GM12878 (cell line): ENCODE measurements around the gene LITAF. TPM values are rescaled to one million over a fixed set of nuclear protein-coding genes. Genes with fewer than 3 reads are reported as not detected.

Experiments
- ATAC-seq: fragments of 200-7000 bp; cut with Tn5 transposase; 3 replicates; pipeline ENCODE4 v1.9.1; 2020; ENCODE audit warnings: mild to moderate bottlenecking, moderate library complexity
- BruUV-seq: library from RNA; stranded (reverse); fragments of 400-500 nt; replicated peaks from 2 replicates; lab custom pipeline; 2021; lab: Mats Ljungman, UMichigan
- CTCF ChIA-PET: fragments of 300-600 bp; sonication (Branson Sonifier 250); formaldehyde crosslinking; extraction: SDS; loops from one replicate; lab custom pipeline; 2021; ENCODE audit warnings: inconsistent platforms; lab: Yijun Ruan, JAX
- POLR2A ChIA-PET: fragments of 350-600 bp; formaldehyde crosslinking; extraction: SDS; loops from one replicate; lab custom pipeline; 2021; ENCODE audit warnings: inconsistent platforms; lab: Charles Lee
- RAD21 ChIA-PET: fragments of 300-600 bp; sonication (Branson Sonifier 250); formaldehyde crosslinking; loops from one replicate; lab custom pipeline; 2023; ENCODE audit warnings: antibody characterized with exemption; ENCODE audit not compliant: unreplicated experiment; lab: Charles Lee
- SMC1A ChIA-PET: fragments of 300-600 bp; sonication (Branson Sonifier 250); formaldehyde crosslinking; loops from one replicate; lab custom pipeline; 2023; ENCODE audit not compliant: unreplicated experiment, uncharacterized antibody; lab: Charles Lee
- DNase-seq: peaks from one replicate; pipeline ENCODE4 v3.0.0-alpha.2; 2011; ENCODE audit warnings: low read depth, low spot score
- FAIRE-seq: peaks from 3 replicates; lab custom pipeline; 2011; peaks lifted over from hg19 to GRCh38; lab: Jason Lieb, UNC
- H2AFZ ChIP-seq: 2 replicates; pipeline ENCODE4 v1.6.0; 2011; ENCODE audit warnings: low read depth, low read length, control low read depth; ENCODE audit not compliant: control insufficient read depth
- H3K27ac ChIP-seq: 2 replicates; pipeline ENCODE4 v1.5.1; 2011; ENCODE audit warnings: control low read depth; ENCODE audit not compliant: control insufficient read depth, insufficient read depth
- H3K27me3 ChIP-seq, 2 experiments: replicated peaks in 1 of 2; 2 replicates each; pipeline versions ENCODE4 v1.6.0 to v1.6.1; 2011; ENCODE audit warnings: low read length in 1 of 2; ENCODE audit not compliant: control insufficient read depth in 2 of 2, insufficient read depth in 2 of 2
- H3K36me3 ChIP-seq, 2 experiments: 2 replicates each; pipeline ENCODE4 v1.5.1; 2011; ENCODE audit warnings: low read length in 1 of 2; ENCODE audit not compliant: control insufficient read depth in 2 of 2, insufficient read depth in 2 of 2
- H3K4me1 ChIP-seq: 2 replicates; pipeline ENCODE4 v1.6.1; 2011; ENCODE audit warnings: mild to moderate bottlenecking, low read length, moderate library complexity, mixed read lengths; ENCODE audit not compliant: control insufficient read depth, insufficient read depth
- H3K4me2 ChIP-seq: 2 replicates; pipeline ENCODE4 v1.6.0; 2011; ENCODE audit warnings: control low read depth; ENCODE audit not compliant: control insufficient read depth, insufficient read depth
- H3K4me3 ChIP-seq: fragments of 200-600 bp; sonication (generic); 2 replicates; pipeline ENCODE4 v1.5.1; 2016
- H3K79me2 ChIP-seq: 2 replicates; pipeline ENCODE4 v1.6.0; 2011; ENCODE audit warnings: low read length; ENCODE audit not compliant: control insufficient read depth, insufficient read depth
- H3K9ac ChIP-seq: 2 replicates; pipeline ENCODE4 v1.8.0; 2011; ENCODE audit warnings: low read length, control low read depth, mixed read lengths; ENCODE audit not compliant: control insufficient read depth, insufficient read depth
- H3K9me3 ChIP-seq: replicated peaks from 3 replicates; pipeline ENCODE4 v1.5.1; 2011; ENCODE audit warnings: mild to moderate bottlenecking, low read length; ENCODE audit not compliant: control insufficient read depth, insufficient read depth
- H4K20me1 ChIP-seq: 2 replicates; pipeline ENCODE4 v1.6.0; 2011; ENCODE audit not compliant: control insufficient read depth, insufficient read depth
- CBX3 ChIP-seq: fragments of 200-600 bp; sonication (generic); IDR thresholded peaks from 2 replicates; pipeline ENCODE4 v1.6.1; 2016; ENCODE audit warnings: low read depth, borderline replicate concordance
- CBX5 ChIP-seq: sonication (generic); IDR thresholded peaks from 2 replicates; pipeline ENCODE4 v1.6.1; 2016; ENCODE audit warnings: low read depth, moderate library complexity, mild to moderate bottlenecking, inconsistent platforms
- CTCF ChIP-seq, 3 experiments: IDR thresholded peaks in 2 of 3; conservative IDR thresholded peaks in 1 of 3; 2 replicates each; pipeline ENCODE4 v1.5.1; 2011; ENCODE audit warnings: low read depth in 3 of 3, low read length in 3 of 3, mild to moderate bottlenecking in 3 of 3, control low read depth in 2 of 3, moderate library complexity in 2 of 3, inconsistent platforms in 1 of 3, mixed read lengths in 1 of 3; ENCODE audit not compliant: control insufficient read depth in 2 of 3, insufficient read depth in 1 of 3; ENCODE audit errors: extremely low read depth in 1 of 3
- ZSCAN29 ChIP-seq: fragments of 450-650 bp; IDR thresholded peaks from 2 replicates; pipeline ENCODE4 v1.6.1; 2017; ENCODE audit warnings: mild to moderate bottlenecking, moderate library complexity
- WGBS: methylation state at CpG from one replicate; pipeline ENCODE4 v1.1.6; 2016; ENCODE audit warnings: low lambda C conversion rate; ENCODE audit not compliant: insufficient replicate concordance, insufficient coverage; ENCODE audit errors: missing lambda C conversion rate; 5-methylcytosine and 5-hydroxymethylcytosine counted together
- in situ Hi-C: fragments of 300-500 bp; cut with MboI; formaldehyde crosslinking; loops from 9 replicates; pipeline ENCODE4 v1.14.3; 2018; ENCODE audit warnings: mixed read lengths
- intact Hi-C: fragments of 100-400 bp; cut with micrococcal nuclease; formaldehyde crosslinking; loops from one replicate; pipeline ENCODE4 v1.14.2; 2022; ENCODE audit not compliant: unreplicated experiment
- polyA plus RNA-seq, 11 experiments: library from polyadenylated mRNA; depleted of rRNA in 4 of 11; unstranded in 6 of 11; stranded (reverse) in 5 of 11; fragments of >200 nt; fragmentation: Nextera tagmentation in 4 of 11; fragmentation: Illumina TruSeq in 1 of 11; extraction: Ambion mirVana in 4 of 11; extraction: Trizol in 1 of 11; gene quantifications; 1 replicate in 1 of 11; 2 replicates in 10 of 11; pipeline versions ENCODE4 v1.2.1 to v1.2.3, GENCODE V29; 2011 to 2016; ENCODE audit warnings: inconsistent platforms in 2 of 11, missing spikeins in 2 of 11, low read depth in 1 of 11
- total RNA-seq, 4 experiments: library from RNA; depleted of rRNA in 3 of 4; stranded (reverse); fragments of >200 nt in 3 of 4; fragmentation: Illumina TruSeq in 1 of 4; extraction: Trizol in 1 of 4; gene quantifications; 2 replicates each; pipeline versions ENCODE4 v1.2.1 to v1.2.3, GENCODE V29; 2013 to 2021

The LITAF gene
- total and polyA plus RNA-seq, 10 of the 15 experiments (the other 5 are each of a cell fraction or from before 2014, with no cell fraction given), result 99.2 to 211 (median 147) TPM

- CTCF ChIA-PET, result interaction anchor here (2.1 to 2.2 kb wide), 2 partner anchors 8 to 128 kb away, joined by 4 to 8 read pairs; no protein-coding TSS in a partner anchor
- H3K27ac ChIP-seq, result no peak overlapping the region
- ATAC-seq, result no peak
- no peak for DNase-seq
- POLR2A ChIA-PET, result no interaction called here
- H2AFZ ChIP-seq, result no peak overlapping the region
- TF ChIP-seq CTCF (IDR thresholded peaks at IDR 0.05 in 2 of 3, conservative IDR thresholded peaks at IDR 0.05 in 1 of 3; ENCODE audit: control insufficient read depth in 2 of 3, extremely low read depth in 1 of 3, insufficient read depth in 1 of 3, low read depth in 3 of 3, low read length in 3 of 3) (peak in 1 of 3 experiments; percentile 13; a peak in 1 of 6 replicates), CBX3 (no peak)
- RAD21 ChIA-PET, result interaction anchor here (1.0 kb wide), 1 partner anchor 118 kb away, joined by 4 read pairs; no protein-coding TSS in a partner anchor
- intact Hi-C loops, result no loop called here
- no peak overlapping the region for H3K9ac ChIP-seq
- no peak overlapping the region for H3K4me3 ChIP-seq
- H4K20me1 ChIP-seq, result no peaks in the 10 kb centered on the region
- no peaks in the 10 kb centered on the region; the same call in 1 of the 3 replicates for H3K9me3 ChIP-seq
- FAIRE-seq, result no peak
- peaks cover 0 to 4% of the 10 kb centered on the region in 2 experiments; a peak in 2 of 4 replicates for H3K27me3 ChIP-seq
- no peaks in the 10 kb centered on the region for H3K36me3 ChIP-seq
- in situ Hi-C loops, result no loop called here
- BruUV-seq, result no TSS peak
- H3K79me2 ChIP-seq, result no peaks in the 10 kb centered on the region
- SMC1A ChIA-PET, result interaction anchor here (1.5 kb wide), 1 partner anchor 113 kb away, joined by 4 read pairs; no protein-coding TSS in a partner anchor
- H3K4me2 ChIP-seq, result no peak overlapping the region
- WGBS, result 19% methylated on average over 3 of the region's 6 CpGs
- no peaks in the 10 kb centered on the region for H3K4me1 ChIP-seq
These were observed 62.5 kb downstream of the LITAF start for GRCh38 chr16:11524098-11524760.

- Histone ChIP-seq H2AFZ (no peak overlapping the region), H3K4me2 (no peak overlapping the region), H3K4me1 (no peaks in the 10 kb centered on the region), H3K36me3 (no peaks in the 10 kb centered on the region), H3K27ac (no peak overlapping the region), H3K9me3 (no peaks in the 10 kb centered on the region; the same call in 1 of the 3 replicates), H3K27me3 (no peaks in the 10 kb centered on the region), H3K79me2 (no peaks in the 10 kb centered on the region), H4K20me1 (no peaks in the 10 kb centered on the region), H3K9ac (no peak overlapping the region), H3K4me3 (no peak overlapping the region)
- ATAC-seq (no peak), DNase-seq (no peak), FAIRE-seq (no peak)
- BruUV-seq, result no TSS peak
- SMC1A ChIA-PET, result no interaction called here
- POLR2A ChIA-PET, result no interaction called here
- TF ChIP-seq ZSCAN29 (no peak), CBX5 (0 out of 2 replicates have a peak, but pooled peaks have one; percentile 35)
- RAD21 ChIA-PET, result no interaction called here
- CTCF ChIA-PET, result interaction anchor here (1.0 to 1.4 kb wide), 2 partner anchors 10 to 121 kb away, joined by 3 read pairs; no protein-coding TSS in a partner anchor
- WGBS, result 0% methylated on average over 1 of the region's 1 CpG
- in situ Hi-C loops, result no loop called here
- intact Hi-C loops, result no loop called here
These were observed 65.7 kb downstream of the LITAF start for GRCh38 chr16:11521055-11521454.
